ENCODE measurements around the gene RNF121. TPM values are rescaled to one million over a fixed set of nuclear protein-coding genes. Genes with fewer than 3 reads are reported as not detected.

Gene RNF121
- total and polyA plus RNA-seq, 2 of the 8 experiments (the other 6 are each of a cell fraction or from before 2014, with no cell fraction given) = 39.7 to 51.6 TPM

DNA sequence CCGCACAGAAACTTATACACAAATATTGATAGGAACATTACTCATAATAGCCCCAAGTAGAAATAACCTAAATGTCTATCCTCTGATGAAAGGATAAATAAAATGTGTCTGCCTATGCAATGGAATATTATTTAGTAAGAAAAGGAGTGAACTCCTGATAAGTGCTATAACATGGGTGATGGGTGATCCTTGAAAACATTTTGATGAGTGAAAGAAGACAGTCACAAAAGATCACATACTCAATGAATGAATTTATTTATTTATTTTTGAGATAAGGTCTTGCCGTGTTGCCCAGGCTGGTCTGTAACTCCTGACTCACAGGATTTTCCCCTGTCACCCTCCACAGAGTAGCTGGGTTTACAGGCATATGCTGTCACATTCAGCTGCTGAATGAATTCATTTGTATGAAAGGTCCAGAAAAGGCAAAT is 17.3 kb downstream of the RNF121 start:
- Histone ChIP-seq H3K4me1 (replicated peaks in 1 of 4; ENCODE audit: control insufficient read depth in 3 of 4, insufficient read depth in 4 of 4, low read length in 3 of 4) (no peaks in the 10 kb centered on the region), H3K27ac (ENCODE audit: low read depth, low read length) (no peak overlapping the region)
- no peak for FAIRE-seq

More for the DNA sequence above, 17.3 kb downstream of the RNF121 start:
- Histone ChIP-seq H3K36me3 (ENCODE audit: control insufficient read depth in 2 of 4, insufficient read depth in 4 of 4, low read length in 3 of 4) (no peaks in the 10 kb centered on the region), H3K56ac (replicated peaks; ENCODE audit: insufficient read length, low read depth, low read length) (no peak overlapping the region), H3K18ac (ENCODE audit: extremely low read depth, low read length) (no peak overlapping the region), H3K9ac (replicated peaks in 1 of 4; ENCODE audit: extremely low read depth in 1 of 4, low read depth in 3 of 4, low read length in 3 of 4) (no peak overlapping the region), H3K79me1 (ENCODE audit: low read depth, low read length) (peaks cover 3% of the 10 kb centered on the region; the same call in 1 of the 2 replicates), H4K20me1 (replicated peaks in 1 of 2; ENCODE audit: control insufficient read depth in 1 of 2, insufficient read depth in 2 of 2, low read length in 2 of 2) (peaks cover 1 to 10% of the 10 kb centered on the region in 2 experiments), H3K4me2 (ENCODE audit: insufficient read depth in 1 of 2, low read depth in 2 of 2, low read length in 2 of 2) (no peak overlapping the region), H3K27me3 (replicated peaks in 1 of 4; ENCODE audit: control insufficient read depth in 3 of 4, extremely low read depth in 1 of 4, insufficient read depth in 3 of 4, low read length in 3 of 4) (no peaks in the 10 kb centered on the region), H3K9me3 (ENCODE audit: insufficient read depth in 2 of 2, low read depth in 1 of 2, low read length in 1 of 2) (no peaks in the 10 kb centered on the region), H3K23me2 (ENCODE audit: low read depth, low read length) (no peaks in the 10 kb centered on the region), H2BK120ac (replicated peaks; ENCODE audit: low read depth, low read length) (no peak overlapping the region), H3K4ac (replicated peaks; ENCODE audit: insufficient read length, low read depth, low read length) (no peak overlapping the region), H2AFZ (ENCODE audit: low read length) (no peak overlapping the region), H4K8ac (ENCODE audit: extremely low read depth, insufficient read depth, low read length) (no peak overlapping the region), H2BK5ac (ENCODE audit: low read depth, low read length) (no peak overlapping the region), H2BK15ac (ENCODE audit: low read length) (no peak overlapping the region), H4K91ac (replicated peaks; ENCODE audit: insufficient read length, low read length) (no peak overlapping the region), H2BK20ac (ENCODE audit: low read length) (no peak overlapping the region), H3K23ac (ENCODE audit: insufficient read length) (no peak overlapping the region), H3K4me3 (ENCODE audit: extremely low read depth in 1 of 4, insufficient read depth in 2 of 4, low read depth in 3 of 4, low read length in 4 of 4) (no peak overlapping the region), H3K79me2 (ENCODE audit: control insufficient read depth in 1 of 2, insufficient read depth in 2 of 2, low read length in 2 of 2) (peaks cover 0 to 54% of the 10 kb centered on the region in 2 experiments; a peak in 3 of 4 replicates), H2AK5ac (ENCODE audit: low read depth, low read length) (no peak overlapping the region), H2BK12ac (ENCODE audit: low read depth, low read length) (no peak overlapping the region), H3K14ac (ENCODE audit: insufficient read length) (no peak overlapping the region), H4K5ac (ENCODE audit: insufficient read length, low read depth, low read length) (no peak overlapping the region)
- WGBS, 2 experiments (ENCODE audit: extremely low coverage in 1 of 2, insufficient coverage in 1 of 2, insufficient read length in 1 of 2, insufficient replicate concordance in 2 of 2, low coverage in 1 of 2, low lambda C conversion rate in 2 of 2, missing lambda C conversion rate in 1 of 2) = 67% methylated on average over 2 of the region's 2 CpGs; no CpG with 5 or more reads in 1 of the 2 experiments
- DNase-seq (ENCODE audit: low read depth in 1 of 2, low spot score in 2 of 2) = no peak
- TF ChIP-seq, protein P1, sequence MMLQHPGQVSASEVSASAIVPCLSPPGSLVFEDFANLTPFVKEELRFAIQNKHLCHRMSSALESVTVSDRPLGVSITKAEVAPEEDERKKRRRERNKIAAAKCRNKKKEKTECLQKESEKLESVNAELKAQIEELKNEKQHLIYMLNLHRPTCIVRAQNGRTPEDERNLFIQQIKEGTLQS (IDR thresholded peaks at IDR 0.05; ENCODE audit: insufficient read depth, low read depth, low read length) = no peak
- TF ChIP-seq KDM5A (IDR thresholded peaks at IDR 0.05; ENCODE audit: low read length) = no peak
- TF ChIP-seq TCF12 (IDR thresholded peaks at IDR 0.05; ENCODE audit: low read depth, low read length) = no peak
- no peak for TF ChIP-seq CREB1 (IDR thresholded peaks at IDR 0.05)
- no peak for TF ChIP-seq SIN3A (conservative IDR thresholded peaks at IDR 0.05 in 1 of 2, IDR thresholded peaks at IDR 0.05 in 1 of 2; ENCODE audit: low read depth in 1 of 2, low read length in 2 of 2)
- TF ChIP-seq SRF (IDR thresholded peaks at IDR 0.05; ENCODE audit: low read depth, low read length) = no peak
- ChIA-PET POLR2A (ENCODE audit: partially characterized antibody) (interaction anchor here (2.3 kb wide), 1 partner anchor 14 kb away, joined by 4 read pairs; no protein-coding TSS in a partner anchor), CTCF (ENCODE audit: partially characterized antibody) (no interaction called here)

Measured in H1 (cell line).